GM12864 (cell line): Measurements from ENCODE around the gene GDF2.
A peak's percentile ranks its signal among the peaks of the same experiment; 100 is the strongest.

Experiments
- DNase-seq: peaks from one replicate; pipeline ENCODE4 v3.0.0-alpha.2; 2011; ENCODE audit warnings: low read depth
- H3K4me3 ChIP-seq: 2 replicates; pipeline ENCODE4 v1.5.1; 2011; ENCODE audit warnings: mild to moderate bottlenecking, low read depth, low read length, control low read depth
- CTCF ChIP-seq: IDR thresholded peaks from 2 replicates; pipeline ENCODE4 v1.5.1; 2011; ENCODE audit warnings: low read depth, mild to moderate bottlenecking, moderate library complexity, low read length, control low read depth, inconsistent platforms; ENCODE audit errors: missing control alignments

The GDF2 gene

DNA sequence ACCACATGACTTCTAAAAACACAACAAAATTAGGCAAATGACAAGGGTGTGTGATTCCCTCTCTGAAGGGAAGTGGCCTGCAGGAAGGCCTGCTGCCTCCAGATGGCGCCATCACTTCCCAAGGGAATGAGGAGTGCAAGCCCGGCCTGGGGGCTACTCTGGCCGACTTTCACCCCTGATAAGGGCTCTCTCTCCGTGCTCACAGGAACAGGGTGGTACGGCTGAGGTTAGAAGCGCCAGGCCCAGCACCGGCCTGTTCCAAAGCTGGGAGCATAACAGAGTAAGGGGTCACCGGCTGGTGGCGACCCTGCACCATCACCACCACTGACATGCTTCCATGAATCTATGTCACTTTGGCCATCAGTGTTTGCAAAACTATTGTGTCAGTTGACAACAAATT, 39.0 kb downstream of the GDF2 start:
- peak; percentile 81 for TF ChIP-seq CTCF
- no peak overlapping the region for H3K4me3 ChIP-seq
- no peak for DNase-seq

DNA sequence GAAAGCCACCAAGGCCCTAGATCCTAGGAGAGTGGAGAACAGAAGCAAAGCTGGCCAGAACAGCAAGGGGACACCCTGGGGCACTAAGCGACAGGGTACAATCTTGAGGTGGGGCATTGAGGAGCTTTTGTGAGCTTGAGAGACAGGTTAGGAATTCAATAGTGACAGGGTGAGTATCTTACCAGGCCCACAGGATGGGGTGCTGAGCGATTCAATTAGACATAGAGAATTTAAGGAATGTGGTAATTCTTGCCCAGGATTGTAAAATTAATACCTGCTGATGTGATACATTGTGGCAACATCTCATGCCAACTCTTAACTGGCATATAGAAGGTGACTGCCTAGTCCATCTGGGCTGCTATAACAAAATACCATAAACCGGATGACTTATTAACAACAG, 39.9 kb downstream of the GDF2 start:
- no peak for TF ChIP-seq CTCF
- no peak overlapping the region for H3K4me3 ChIP-seq
- DNase-seq: no peak

- TF ChIP-seq CTCF: no peak
- no peak for DNase-seq
- H3K4me3 ChIP-seq: no peak overlapping the region
These were observed 41.5 kb downstream of the GDF2 start for GRCh38 chr10:47363781-47364180.

- DNase-seq: no peak
- TF ChIP-seq CTCF: no peak
These were observed 42.1 kb downstream of the GDF2 start for GRCh38 chr10:47364366-47364765.

DNA sequence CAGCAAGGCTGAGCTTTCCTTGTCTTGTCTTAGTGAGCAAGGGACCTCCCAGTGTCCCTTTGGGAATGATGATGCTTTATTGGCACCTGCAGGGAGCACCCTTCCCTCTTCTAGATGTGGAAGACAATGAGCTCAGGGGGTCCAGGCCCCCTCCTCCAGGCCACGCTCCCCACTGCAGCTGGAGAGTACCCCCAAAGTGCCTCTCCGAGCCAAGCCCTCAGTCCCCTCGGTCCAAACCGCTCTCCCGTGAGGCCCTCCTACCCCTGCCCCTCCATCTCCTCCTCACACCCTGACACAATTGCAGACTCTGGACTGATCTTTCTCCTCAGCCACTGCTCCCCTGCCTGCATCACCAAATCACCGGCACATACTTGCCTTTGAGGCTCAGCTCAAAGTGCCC, 42.7 kb downstream of the GDF2 start:
- no peak for DNase-seq
- no peak overlapping the region for H3K4me3 ChIP-seq
- no peak for TF ChIP-seq CTCF

More at GRCh38 chr10:47364366-47364765, 42.1 kb downstream of the GDF2 start:
- no peak overlapping the region for H3K4me3 ChIP-seq

DNA sequence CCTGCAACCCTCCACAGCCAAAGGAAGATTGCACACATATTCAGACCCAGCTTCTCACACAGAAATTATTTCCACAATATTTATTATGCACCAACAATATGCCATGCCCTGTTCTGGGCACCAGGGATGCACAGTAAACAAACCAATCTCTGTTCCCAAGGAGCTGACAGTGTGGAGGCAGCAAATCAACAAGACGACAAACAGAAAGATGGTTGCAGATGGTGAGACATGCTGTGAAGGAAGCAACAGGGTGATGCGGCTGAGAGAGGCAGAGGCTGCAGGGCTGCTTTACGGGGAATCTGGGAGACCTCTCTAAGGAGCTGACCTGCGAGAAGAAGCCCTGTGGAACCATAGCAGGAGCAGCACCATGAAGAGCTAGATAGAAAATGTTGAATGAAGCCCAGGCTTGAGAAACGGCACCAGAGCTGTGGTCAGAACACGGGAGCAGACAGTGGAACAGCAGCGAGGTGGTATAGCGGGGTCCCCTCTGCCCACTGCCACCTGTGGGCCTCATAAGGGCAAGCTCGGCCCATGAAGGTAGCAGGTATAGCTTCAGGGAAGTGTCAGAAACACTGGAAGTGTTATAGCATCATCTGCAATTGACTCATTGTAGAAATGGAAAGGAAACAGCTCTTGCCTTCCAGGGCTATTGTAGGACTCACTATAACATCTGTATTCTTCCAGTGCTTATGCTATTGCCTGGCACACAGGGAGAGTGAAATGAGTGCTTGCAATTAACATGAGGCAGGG, 43.4 kb downstream of the GDF2 start:
- TF ChIP-seq CTCF: no peak
- H3K4me3 ChIP-seq: no peak overlapping the region
- DNase-seq: no peak

DNA sequence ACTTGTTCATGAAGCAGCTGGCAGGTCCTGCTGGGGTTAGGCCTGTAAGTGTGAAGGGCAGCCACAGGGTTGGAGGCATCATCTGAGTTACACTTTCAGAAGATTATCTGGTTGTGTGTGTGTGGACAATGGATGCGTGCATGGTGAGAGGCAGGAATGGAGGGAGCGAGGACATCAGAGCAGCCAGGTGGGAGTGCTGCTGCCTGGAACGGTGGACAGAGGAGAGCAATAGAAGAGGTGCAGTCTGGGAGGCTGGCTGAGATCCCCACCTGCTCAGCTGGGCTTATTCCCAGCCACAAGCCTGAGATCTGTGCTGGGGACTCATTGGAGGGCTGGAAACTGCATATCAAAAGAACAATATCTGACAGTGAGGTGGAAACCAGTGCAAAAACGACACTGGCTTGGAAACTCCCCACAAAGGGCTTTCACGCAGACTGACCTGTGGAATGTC, 44.0 kb downstream of the GDF2 start:
- H3K4me3 ChIP-seq: no peak overlapping the region
- no peak for TF ChIP-seq CTCF
- no peak for DNase-seq
